GM06990 (cell line): ENCODE results near the gene HDLBP.

Experiments
- DNase-seq: peaks from one replicate; pipeline ENCODE4 v3.0.0-alpha.2; 2011; ENCODE audit not compliant: insufficient read length; ENCODE audit errors: extremely low read depth
- H3K27me3 ChIP-seq: replicated peaks from 2 replicates; pipeline ENCODE4 v1.6.0; 2011; ENCODE audit warnings: low read length; ENCODE audit not compliant: control insufficient read depth, insufficient read depth
- H3K36me3 ChIP-seq: 2 replicates; pipeline ENCODE4 v1.5.1; 2011; ENCODE audit warnings: low read length; ENCODE audit not compliant: control insufficient read depth, insufficient read depth
- H3K4me3 ChIP-seq: replicated peaks from 2 replicates; pipeline ENCODE4 v1.5.1; 2011; ENCODE audit warnings: low read depth, mild to moderate bottlenecking, control low read depth, low read length
- TF ChIP-seq, protein P1 (sequence below): IDR thresholded peaks from 2 replicates; pipeline ENCODE4 v1.5.1; 2011; ENCODE audit warnings: low read length, control low read depth, mild to moderate bottlenecking, inconsistent platforms; ENCODE audit not compliant: insufficient read depth, poor library complexity, severe bottlenecking

The HDLBP gene

GRCh38 chr2:241265506-241265905 is 50.0 kb downstream of the HDLBP start:
- TF ChIP-seq, protein P1, sequence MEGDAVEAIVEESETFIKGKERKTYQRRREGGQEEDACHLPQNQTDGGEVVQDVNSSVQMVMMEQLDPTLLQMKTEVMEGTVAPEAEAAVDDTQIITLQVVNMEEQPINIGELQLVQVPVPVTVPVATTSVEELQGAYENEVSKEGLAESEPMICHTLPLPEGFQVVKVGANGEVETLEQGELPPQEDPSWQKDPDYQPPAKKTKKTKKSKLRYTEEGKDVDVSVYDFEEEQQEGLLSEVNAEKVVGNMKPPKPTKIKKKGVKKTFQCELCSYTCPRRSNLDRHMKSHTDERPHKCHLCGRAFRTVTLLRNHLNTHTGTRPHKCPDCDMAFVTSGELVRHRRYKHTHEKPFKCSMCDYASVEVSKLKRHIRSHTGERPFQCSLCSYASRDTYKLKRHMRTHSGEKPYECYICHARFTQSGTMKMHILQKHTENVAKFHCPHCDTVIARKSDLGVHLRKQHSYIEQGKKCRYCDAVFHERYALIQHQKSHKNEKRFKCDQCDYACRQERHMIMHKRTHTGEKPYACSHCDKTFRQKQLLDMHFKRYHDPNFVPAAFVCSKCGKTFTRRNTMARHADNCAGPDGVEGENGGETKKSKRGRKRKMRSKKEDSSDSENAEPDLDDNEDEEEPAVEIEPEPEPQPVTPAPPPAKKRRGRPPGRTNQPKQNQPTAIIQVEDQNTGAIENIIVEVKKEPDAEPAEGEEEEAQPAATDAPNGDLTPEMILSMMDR: no peak

DNA sequence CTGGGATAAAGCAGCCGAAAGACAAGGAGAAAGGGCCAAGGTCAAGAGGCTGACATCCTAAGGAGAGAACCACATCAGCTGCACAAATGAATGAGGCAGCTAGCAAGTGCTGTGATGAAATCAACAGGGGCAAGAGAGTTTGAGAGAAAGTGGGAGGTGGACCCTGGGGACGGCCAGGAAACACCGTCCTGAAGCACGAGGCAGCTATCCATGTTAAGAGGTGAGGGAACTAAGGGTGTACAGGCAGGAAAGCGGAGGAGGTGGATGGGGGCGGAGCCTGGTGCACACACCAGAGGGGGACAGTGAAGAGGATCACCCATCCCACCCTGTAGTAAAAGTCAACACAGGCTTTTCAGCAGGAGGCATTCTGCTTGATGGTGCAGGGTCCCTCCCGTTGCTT is 52.4 kb downstream of the HDLBP start:
- TF ChIP-seq, protein P1: no peak

More at GRCh38 chr2:241265506-241265905, 50.0 kb downstream of the HDLBP start:
- peaks cover 54% of the 10 kb centered on the region for H3K36me3 ChIP-seq
- DNase-seq: no peak
- no peak overlapping the region for H3K4me3 ChIP-seq
- H3K27me3 ChIP-seq: no peaks in the 10 kb centered on the region

DNA sequence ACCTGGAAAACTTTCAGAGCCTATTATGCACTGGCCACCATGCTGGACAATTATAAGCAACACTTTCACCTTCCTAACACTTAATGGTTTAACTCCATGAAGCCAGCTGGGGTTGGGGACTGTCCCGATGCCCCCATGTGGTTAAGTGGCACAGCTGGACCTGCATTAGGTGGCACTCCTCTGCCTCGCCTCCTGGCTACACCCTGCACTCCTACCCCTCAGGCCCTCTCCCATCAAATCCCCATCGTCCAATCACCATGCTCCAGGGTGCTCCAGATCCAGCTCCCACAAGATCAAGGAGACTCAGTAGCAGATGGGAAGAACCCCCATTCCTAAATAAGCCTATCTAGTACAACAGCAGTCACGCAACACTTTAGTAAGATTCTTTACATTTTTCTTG is 53.8 kb downstream of the HDLBP start:
- H3K36me3 ChIP-seq: peaks cover 49% of the 10 kb centered on the region
- TF ChIP-seq, protein P1: no peak
- no peaks in the 10 kb centered on the region for H3K27me3 ChIP-seq
- DNase-seq: no peak
- no peak overlapping the region for H3K4me3 ChIP-seq

More for the DNA sequence above, 52.4 kb downstream of the HDLBP start:
- Histone ChIP-seq H3K27me3 (no peaks in the 10 kb centered on the region), H3K4me3 (no peak overlapping the region), H3K36me3 (peaks cover 50% of the 10 kb centered on the region)
- no peak for DNase-seq

DNA sequence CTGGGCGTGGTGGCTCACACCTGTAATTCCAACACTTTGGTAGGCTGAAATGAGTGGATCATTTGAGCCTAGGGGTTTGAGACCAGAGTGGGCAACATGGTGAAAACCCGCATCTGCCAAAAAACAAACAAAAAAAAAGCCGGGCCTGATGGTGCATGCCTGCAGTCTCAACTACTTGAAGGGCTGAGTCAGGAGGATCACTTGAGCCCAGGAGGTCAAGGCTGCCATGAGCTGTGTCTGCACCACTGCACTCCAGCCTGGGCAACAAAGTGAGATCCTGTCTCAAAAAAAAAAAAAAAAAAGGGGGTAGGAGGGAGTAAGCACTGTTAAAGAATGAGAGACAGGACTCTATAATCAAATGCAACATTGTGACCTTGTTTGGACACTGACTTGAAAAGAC is 54.6 kb downstream of the HDLBP start:
- DNase-seq: no peak
- TF ChIP-seq, protein P1: no peak
- Histone ChIP-seq H3K36me3 (peaks cover 53% of the 10 kb centered on the region), H3K27me3 (no peaks in the 10 kb centered on the region), H3K4me3 (no peak overlapping the region)

- TF ChIP-seq, protein P1: no peak
- Histone ChIP-seq H3K36me3 (peaks cover 55% of the 10 kb centered on the region), H3K27me3 (no peaks in the 10 kb centered on the region), H3K4me3 (no peak overlapping the region)
- DNase-seq: no peak
Observed at GRCh38 chr2:241258505-241259280, 56.8 kb downstream of the HDLBP start.
